Keratinocyte (primary cell): ENCODE results near the gene PRR16. TPM values are rescaled to one million over a fixed set of nuclear protein-coding genes. Genes with fewer than 3 reads are reported as not detected.

Experiments
- DNase-seq: peaks from one replicate; pipeline ENCODE4 v3.0.0-alpha.2; 2011; ENCODE audit warnings: low read depth, missing footprints, low spot score
- FAIRE-seq: peaks from 2 replicates; lab custom pipeline; 2011; peaks lifted over from hg19 to GRCh38; lab: Jason Lieb, UNC
- H2AFZ ChIP-seq: 2 replicates; pipeline ENCODE4 v1.6.0; 2012; ENCODE audit warnings: low read length, control low read depth, inconsistent platforms; ENCODE audit not compliant: control insufficient read depth
- H3K27ac ChIP-seq: 2 replicates; pipeline ENCODE4 v1.5.1; 2011; ENCODE audit warnings: low read length; ENCODE audit not compliant: control insufficient read depth, insufficient read depth
- H3K27me3 ChIP-seq: 3 replicates; pipeline ENCODE4 v1.6.0; 2011; ENCODE audit warnings: low read length; ENCODE audit not compliant: control insufficient read depth, insufficient read depth; ENCODE audit errors: extremely low read depth
- H3K36me3 ChIP-seq, 2 experiments: 2 replicates in 1 of 2; 3 replicates in 1 of 2; pipeline ENCODE4 v1.5.1; 2011; ENCODE audit warnings: low read length in 2 of 2, mild to moderate bottlenecking in 1 of 2; ENCODE audit not compliant: control insufficient read depth in 2 of 2, insufficient read depth in 2 of 2; ENCODE audit errors: extremely low read depth in 1 of 2
- H3K4me1 ChIP-seq: 3 replicates; pipeline ENCODE4 v1.5.1; 2011; ENCODE audit warnings: low read length; ENCODE audit not compliant: control insufficient read depth, insufficient read depth; ENCODE audit errors: extremely low read depth
- H3K4me2 ChIP-seq: 3 replicates; pipeline ENCODE4 v1.6.0; 2011; ENCODE audit warnings: low read depth, low read length; ENCODE audit not compliant: control insufficient read depth, insufficient read depth; ENCODE audit errors: extremely low read depth
- H3K4me3 ChIP-seq, 3 experiments: fragments of 200-600 bp in 1 of 3; sonication (generic) in 1 of 3; 2 replicates in 2 of 3; 3 replicates in 1 of 3; pipeline ENCODE4 v1.5.1; 2011 to 2016; ENCODE audit warnings: low read length in 3 of 3, mild to moderate bottlenecking in 3 of 3, control low read depth in 2 of 3, inconsistent platforms in 1 of 3, low read depth in 1 of 3, mixed read lengths in 1 of 3, mixed run types in 1 of 3, moderate library complexity in 1 of 3; ENCODE audit not compliant: control insufficient read depth in 2 of 3, insufficient read depth in 2 of 3; ENCODE audit errors: extremely low read depth in 1 of 3
- H3K79me2 ChIP-seq: 2 replicates; pipeline ENCODE4 v1.6.0; 2012; ENCODE audit warnings: low read length; ENCODE audit not compliant: control insufficient read depth, insufficient read depth
- H3K9ac ChIP-seq: 3 replicates; pipeline ENCODE4 v1.6.0; 2011; ENCODE audit warnings: low read length; ENCODE audit not compliant: control insufficient read depth, insufficient read depth; ENCODE audit errors: extremely low read depth
- H3K9me1 ChIP-seq: 3 replicates; pipeline ENCODE4 v1.6.0; 2011; ENCODE audit warnings: low read length; ENCODE audit not compliant: control insufficient read depth, insufficient read depth; ENCODE audit errors: extremely low read depth
- H3K9me3 ChIP-seq: 2 replicates; pipeline ENCODE4 v1.5.1; 2012; ENCODE audit warnings: low read depth, low read length; ENCODE audit not compliant: control insufficient read depth
- H4K20me1 ChIP-seq: 3 replicates; pipeline ENCODE4 v1.6.0; 2011; ENCODE audit warnings: low read length; ENCODE audit not compliant: control insufficient read depth, insufficient read depth; ENCODE audit errors: extremely low read depth
- CTCF ChIP-seq, 3 experiments: IDR thresholded peaks in 1 of 3; conservative IDR thresholded peaks in 1 of 3; optimal IDR thresholded peaks in 1 of 3; 2 replicates in 2 of 3; 3 replicates in 1 of 3; pipeline versions ENCODE3 to v1.5.1; 2011; ENCODE audit warnings: low read length in 3 of 3, mild to moderate bottlenecking in 3 of 3, moderate library complexity in 2 of 3, control low read depth in 1 of 3, inconsistent platforms in 1 of 3; ENCODE audit not compliant: insufficient read depth in 2 of 3; ENCODE audit errors: extremely low read depth in 1 of 3
- EZH2 ChIP-seq: IDR thresholded peaks from one replicate; pipeline ENCODE4 v1.6.1; 2012; ENCODE audit warnings: inconsistent platforms, mild to moderate bottlenecking, low read length, moderate library complexity
- dilution Hi-C: fragments of 300-500 bp; cut with MboI; formaldehyde crosslinking; loops from one replicate; pipeline ENCODE4 v1.7.0; 2020; ENCODE audit warnings: low sequenced_read_pairs; ENCODE audit not compliant: extremely low pct_ligation_motif_present
- polyA plus RNA-seq, 5 experiments: library from polyadenylated mRNA; depleted of rRNA in 3 of 5; stranded (reverse) in 3 of 5; stranded (forward) in 1 of 5; unstranded in 1 of 5; fragments of >200 nt; gene quantifications; 1 replicate in 1 of 5; 2 replicates in 3 of 5; 3 replicates in 1 of 5; pipeline versions ENCODE4 v1.2.1 to v1.2.3, GENCODE V29; 2011 to 2012; ENCODE audit warnings: missing spikeins in 2 of 5, low read depth in 1 of 5, low replicate concordance in 1 of 5

The PRR16 gene
- polyA plus RNA-seq, 1 donor (not counting 4 experiments of a cell fraction or from before 2014, with no cell fraction given), result 0.05 TPM

GRCh38 chr5:120568711-120569110 is 104.6 kb downstream of the PRR16 start:
- H2AFZ ChIP-seq, result no peak overlapping the region
- dilution Hi-C loops, result no loop called here
- no peaks in the 10 kb centered on the region for H3K9me3 ChIP-seq
- FAIRE-seq (no peak), DNase-seq (no peak)
- H3K9me1 ChIP-seq, result no peaks in the 10 kb centered on the region
- no peak overlapping the region for H3K27ac ChIP-seq
- TF ChIP-seq CTCF (optimal IDR thresholded peaks at IDR 0.05 in 1 of 3, IDR thresholded peaks at IDR 0.05 in 1 of 3, conservative IDR thresholded peaks at IDR 0.05 in 1 of 3; ENCODE audit: extremely low read depth in 1 of 3, insufficient read depth in 2 of 3, low read length in 3 of 3), result no peak
- no peak for TF ChIP-seq EZH2
- H3K4me2 ChIP-seq, result no peak overlapping the region
- H3K4me3 ChIP-seq, result no peak overlapping the region
- H3K4me1 ChIP-seq, result no peaks in the 10 kb centered on the region
- H3K36me3 ChIP-seq, result no peaks in the 10 kb centered on the region
- no peaks in the 10 kb centered on the region for H3K27me3 ChIP-seq
- no peaks in the 10 kb centered on the region for H4K20me1 ChIP-seq
- no peaks in the 10 kb centered on the region for H3K79me2 ChIP-seq
- no peak overlapping the region for H3K9ac ChIP-seq

GRCh38 chr5:120576588-120576987 is 112.5 kb downstream of the PRR16 start:
- Histone ChIP-seq H3K27ac (no peak overlapping the region), H3K9me1 (no peaks in the 10 kb centered on the region), H3K4me2 (no peak overlapping the region), H3K4me1 (no peaks in the 10 kb centered on the region), H2AFZ (no peak overlapping the region), H3K9me3 (no peaks in the 10 kb centered on the region), H3K36me3 (no peaks in the 10 kb centered on the region), H3K27me3 (no peaks in the 10 kb centered on the region), H3K4me3 (no peak overlapping the region), H4K20me1 (no peaks in the 10 kb centered on the region), H3K79me2 (no peaks in the 10 kb centered on the region), H3K9ac (no peak overlapping the region)
- FAIRE-seq, result no peak
- dilution Hi-C loops, result no loop called here
- DNase-seq, result no peak
- TF ChIP-seq EZH2, result no peak
- TF ChIP-seq CTCF (optimal IDR thresholded peaks at IDR 0.05 in 1 of 3, IDR thresholded peaks at IDR 0.05 in 1 of 3, conservative IDR thresholded peaks at IDR 0.05 in 1 of 3; ENCODE audit: extremely low read depth in 1 of 3, insufficient read depth in 2 of 3, low read length in 3 of 3), result no peak
